GM06990 (cell line): Measurements from ENCODE around the gene PRR5.
"Not testable (repeated sequence)": the region's sequence is repeated elsewhere in the genome, so short reads cannot be mapped to it uniquely, and the experiment has no call there.

Source experiments
- DNase-seq: peaks from one replicate; pipeline ENCODE4 v3.0.0-alpha.2; 2011; ENCODE audit not compliant: insufficient read length; ENCODE audit errors: extremely low read depth
- H3K27me3 ChIP-seq: replicated peaks from 2 replicates; pipeline ENCODE4 v1.6.0; 2011; ENCODE audit warnings: low read length; ENCODE audit not compliant: control insufficient read depth, insufficient read depth
- H3K36me3 ChIP-seq: 2 replicates; pipeline ENCODE4 v1.5.1; 2011; ENCODE audit warnings: low read length; ENCODE audit not compliant: control insufficient read depth, insufficient read depth
- H3K4me3 ChIP-seq: replicated peaks from 2 replicates; pipeline ENCODE4 v1.5.1; 2011; ENCODE audit warnings: low read depth, mild to moderate bottlenecking, control low read depth, low read length
- CTCF ChIP-seq: IDR thresholded peaks from 2 replicates; pipeline ENCODE4 v1.5.1; 2011; ENCODE audit warnings: low read length, control low read depth, mild to moderate bottlenecking, inconsistent platforms; ENCODE audit not compliant: insufficient read depth, poor library complexity, severe bottlenecking

PRR5 gene

GRCh38 chr22:44677353-44677840 is 24.6 kb upstream of the PRR5 start:
- Histone ChIP-seq H3K4me3 (no peak overlapping the region; the same call in 1 of the 2 replicates), H3K36me3 (no peaks in the 10 kb centered on the region), H3K27me3 (peaks cover 3% of the 10 kb centered on the region)
- DNase-seq = no peak
- TF ChIP-seq CTCF = no peak

- Histone ChIP-seq H3K27me3 (peaks cover 2% of the 10 kb centered on the region), H3K36me3 (no peaks in the 10 kb centered on the region), H3K4me3 (no peak overlapping the region)
- no peak for DNase-seq
- TF ChIP-seq CTCF = no peak
Measured at GRCh38 chr22:44677871-44678555, 24.0 kb upstream of the PRR5 start.

GRCh38 chr22:44678556-44679305 is 23.3 kb upstream of the PRR5 start:
- Histone ChIP-seq H3K36me3 (no peaks in the 10 kb centered on the region), H3K27me3 (peaks cover 2% of the 10 kb centered on the region), H3K4me3 (no peak overlapping the region)
- no peak for TF ChIP-seq CTCF
- DNase-seq = no peak

GRCh38 chr22:44679306-44679647 is 22.7 kb upstream of the PRR5 start:
- DNase-seq, H3K4me3 ChIP-seq, H3K27me3 ChIP-seq, H3K36me3 ChIP-seq: not testable (repeated sequence)

- no peak for DNase-seq
Measured at GRCh38 chr22:44680058-44680457, 21.9 kb upstream of the PRR5 start.

More at GRCh38 chr22:44680058-44680457, 21.9 kb upstream of the PRR5 start:
- Histone ChIP-seq H3K4me3 (no peak overlapping the region), H3K36me3 (no peaks in the 10 kb centered on the region), H3K27me3 (peaks cover 2% of the 10 kb centered on the region)
- TF ChIP-seq CTCF = no peak
